GM18858 (cell line): ENCODE results near the gene NCKAP5.

Experiments
- ATAC-seq: cut with Tn5 transposase; IDR thresholded peaks from one replicate; pipeline ENCODE4 v1.9.1; 2021; ENCODE audit not compliant: unreplicated experiment

The NCKAP5 gene

GRCh38 chr2:133498662-133499585 lies 69.3 kb downstream of the NCKAP5 start:
- ATAC-seq = peak; percentile 65

- no peak for ATAC-seq
These were observed 70.2 kb downstream of the NCKAP5 start for GRCh38 chr2:133497951-133498565.

- no peak for ATAC-seq
These were observed 70.9 kb downstream of the NCKAP5 start for GRCh38 chr2:133497270-133497893.

- ATAC-seq = no peak
These were observed 71.6 kb downstream of the NCKAP5 start for GRCh38 chr2:133496501-133497269.

- ATAC-seq = no peak
These were observed 73.0 kb downstream of the NCKAP5 start for GRCh38 chr2:133495226-133495625.

GRCh38 chr2:133492719-133493380 lies 75.4 kb downstream of the NCKAP5 start:
- no peak for ATAC-seq

- ATAC-seq = no peak
These were observed 77.8 kb downstream of the NCKAP5 start for GRCh38 chr2:133490411-133490980.

GRCh38 chr2:133489641-133490410 lies 78.4 kb downstream of the NCKAP5 start:
- no peak for ATAC-seq

- no peak for ATAC-seq
These were observed 79.1 kb downstream of the NCKAP5 start for GRCh38 chr2:133489146-133489545.

- no peak for ATAC-seq
These were observed 81.5 kb downstream of the NCKAP5 start for GRCh38 chr2:133486771-133487191.

- no peak for ATAC-seq
These were observed 82.4 kb downstream of the NCKAP5 start for GRCh38 chr2:133485868-133486267.

- no peak for ATAC-seq
These were observed 83.5 kb downstream of the NCKAP5 start for GRCh38 chr2:133484784-133485183.

GRCh38 chr2:133484106-133484505 lies 84.2 kb downstream of the NCKAP5 start:
- ATAC-seq = no peak

GRCh38 chr2:133483181-133483580 lies 85.1 kb downstream of the NCKAP5 start:
- ATAC-seq = no peak

- ATAC-seq = no peak
These were observed 87.4 kb downstream of the NCKAP5 start for GRCh38 chr2:133480707-133481429.

- ATAC-seq = no peak
These were observed 90.7 kb downstream of the NCKAP5 start for GRCh38 chr2:133477616-133477990.

GRCh38 chr2:133476931-133477615 lies 91.2 kb downstream of the NCKAP5 start:
- no peak for ATAC-seq

GRCh38 chr2:133476286-133476685 lies 92.0 kb downstream of the NCKAP5 start:
- no peak for ATAC-seq
